ENCODE data around the gene ZFYVE21. TPM values are rescaled to one million over a fixed set of nuclear protein-coding genes. Genes with fewer than 3 reads are reported as not detected.
A peak's percentile ranks its signal among the peaks of the same experiment; 100 is the strongest.

Gene ZFYVE21
- total RNA-seq, 1 experiment from 2014 or later: 28.4 TPM

DNA sequence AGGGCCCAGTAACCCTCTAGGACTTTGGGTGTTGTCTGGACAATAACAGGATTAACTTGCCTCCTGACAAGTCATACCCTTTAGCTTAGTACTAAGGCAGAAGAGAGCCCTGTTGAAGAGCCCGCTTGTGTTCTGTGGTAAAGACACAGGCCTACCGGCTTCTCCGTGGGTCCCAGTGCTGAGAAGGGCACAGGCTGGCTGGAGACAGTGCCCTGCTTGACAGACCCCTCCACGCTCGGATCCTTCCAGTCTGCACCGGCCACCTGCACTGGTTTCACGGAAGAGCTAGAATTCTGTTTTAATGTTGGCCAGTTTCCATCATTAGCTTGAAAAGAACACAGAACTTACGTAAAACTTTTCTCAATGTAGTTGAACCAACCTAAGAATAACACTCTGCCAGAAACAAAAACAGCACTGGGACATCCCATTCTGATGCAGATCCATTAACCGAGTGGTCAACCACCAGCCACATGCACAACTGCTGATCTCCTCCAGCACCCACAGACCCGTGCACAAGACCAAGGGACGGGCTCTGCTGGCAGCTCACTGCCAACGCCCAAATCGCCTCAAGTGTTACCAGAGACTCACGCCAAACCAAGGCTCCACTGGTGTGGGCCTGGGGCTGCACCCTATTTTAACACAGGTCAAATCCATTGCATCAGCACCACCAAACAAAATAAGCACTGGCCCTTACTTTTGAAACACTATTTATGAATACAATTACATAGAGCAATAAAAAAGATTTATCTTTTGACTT lies 27.1 kb downstream of the ZFYVE21 start:
- no peak overlapping the region for H3K27ac ChIP-seq (ENCODE audit: low read length)
- no peak overlapping the region for H3K9ac ChIP-seq (ENCODE audit: low read length)
- H3K4me3 ChIP-seq (ENCODE audit: low read length): no peak overlapping the region
- H3K9me2 ChIP-seq (replicated peaks; ENCODE audit: insufficient read depth, low read length): no peaks in the 10 kb centered on the region
- no peaks in the 10 kb centered on the region for H3K9me3 ChIP-seq (ENCODE audit: low read length)
- no peaks in the 10 kb centered on the region for H3K79me2 ChIP-seq (ENCODE audit: low read length)
- no peaks in the 10 kb centered on the region for H3K27me3 ChIP-seq (ENCODE audit: low read length)
- peaks cover 5% of the 10 kb centered on the region; the same call in 1 of the 2 replicates for H4K20me1 ChIP-seq (ENCODE audit: insufficient read depth, low read depth, low read length)
- no peak for DNase-seq
- H3K36me3 ChIP-seq (ENCODE audit: insufficient read depth, low read length): no peaks in the 10 kb centered on the region
- no peak overlapping the region for H3K4me2 ChIP-seq (ENCODE audit: low read depth, low read length, poor library complexity, severe bottlenecking)
- H2AFZ ChIP-seq (ENCODE audit: low read length): no peak overlapping the region
- H3K4me1 ChIP-seq (ENCODE audit: low read length): no peaks in the 10 kb centered on the region

DNA sequence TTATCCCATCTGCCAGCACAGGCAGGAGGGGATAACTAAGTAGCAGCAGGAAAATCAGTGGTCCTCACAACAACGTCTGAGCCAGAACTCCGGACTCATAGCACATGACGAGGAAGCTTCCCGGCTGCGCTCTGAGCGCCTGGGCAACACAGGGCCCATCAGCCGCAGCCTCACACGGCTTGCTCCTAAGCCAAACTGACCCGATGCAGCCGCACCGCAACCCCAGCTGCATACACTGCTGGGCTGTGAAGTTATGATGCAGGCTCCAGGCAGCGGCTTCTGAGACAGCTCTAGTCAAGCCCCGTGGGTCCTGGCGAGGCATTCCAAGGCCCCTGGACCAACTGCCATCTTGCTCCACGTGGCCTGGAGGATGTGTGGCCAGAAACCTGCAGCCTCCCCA lies 28.1 kb downstream of the ZFYVE21 start:
- Histone ChIP-seq H3K4me1 (ENCODE audit: low read length) (no peaks in the 10 kb centered on the region), H3K27me3 (ENCODE audit: low read length) (no peaks in the 10 kb centered on the region)

DNA sequence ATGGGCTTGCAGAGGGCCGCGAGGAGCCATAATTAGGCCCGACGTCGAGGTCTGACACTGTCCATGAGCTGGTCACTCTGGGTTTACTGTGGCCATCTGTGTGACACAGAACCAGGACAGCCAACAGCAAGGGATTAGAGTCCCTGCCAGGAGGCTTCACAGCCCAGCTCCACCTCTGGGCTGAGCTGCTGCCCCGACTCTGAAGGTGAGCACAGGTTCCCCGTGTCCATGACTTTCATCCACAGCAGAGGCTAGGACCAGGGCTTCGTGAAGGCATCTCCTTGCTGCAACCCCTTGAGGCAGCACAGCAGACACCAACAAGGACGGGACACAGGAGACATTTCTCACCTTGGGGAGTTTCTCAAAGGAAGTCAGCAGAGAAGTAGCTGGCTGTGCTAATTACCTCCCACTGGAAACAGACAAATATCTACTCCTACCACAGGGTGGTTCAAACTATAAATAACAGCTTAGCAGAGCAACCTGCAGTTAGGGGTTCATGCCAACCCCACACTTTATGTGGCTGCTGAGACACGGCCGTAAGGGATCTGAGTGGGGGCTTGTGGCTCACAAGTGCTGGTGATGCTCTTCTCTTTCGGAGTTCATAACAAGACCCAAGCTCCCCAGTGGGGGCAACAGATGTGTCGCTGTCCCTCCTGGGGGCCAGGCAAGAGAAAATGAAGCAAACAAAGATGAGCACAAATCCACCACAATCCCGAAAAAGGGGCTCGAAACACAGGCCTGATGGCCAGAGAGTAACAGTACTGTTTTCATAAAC lies 29.2 kb downstream of the ZFYVE21 start:
- Histone ChIP-seq H2AFZ (ENCODE audit: low read length) (no peak overlapping the region), H3K79me2 (ENCODE audit: low read length) (no peaks in the 10 kb centered on the region), H3K27ac (ENCODE audit: low read length) (no peak overlapping the region), H3K4me2 (ENCODE audit: low read depth, low read length, poor library complexity, severe bottlenecking) (no peak overlapping the region), H3K27me3 (ENCODE audit: low read length) (no peaks in the 10 kb centered on the region), H3K4me3 (ENCODE audit: low read length) (no peak overlapping the region), H3K9me2 (replicated peaks; ENCODE audit: insufficient read depth, low read length) (no peaks in the 10 kb centered on the region), H3K9ac (ENCODE audit: low read length) (no peak overlapping the region), H3K4me1 (ENCODE audit: low read length) (no peaks in the 10 kb centered on the region), H3K36me3 (ENCODE audit: insufficient read depth, low read length) (no peaks in the 10 kb centered on the region), H3K9me3 (ENCODE audit: low read length) (no peaks in the 10 kb centered on the region), H4K20me1 (ENCODE audit: insufficient read depth, low read depth, low read length) (no peaks in the 10 kb centered on the region)
- DNase-seq: no peak

More for the DNA sequence above, 28.1 kb downstream of the ZFYVE21 start:
- no peak for DNase-seq
- Histone ChIP-seq H3K9ac (ENCODE audit: low read length) (no peak overlapping the region), H4K20me1 (ENCODE audit: insufficient read depth, low read depth, low read length) (no peaks in the 10 kb centered on the region), H2AFZ (ENCODE audit: low read length) (no peak overlapping the region), H3K9me2 (replicated peaks; ENCODE audit: insufficient read depth, low read length) (no peaks in the 10 kb centered on the region), H3K79me2 (ENCODE audit: low read length) (no peaks in the 10 kb centered on the region), H3K4me2 (ENCODE audit: low read depth, low read length, poor library complexity, severe bottlenecking) (no peak overlapping the region), H3K9me3 (ENCODE audit: low read length) (no peaks in the 10 kb centered on the region), H3K36me3 (ENCODE audit: insufficient read depth, low read length) (no peaks in the 10 kb centered on the region), H3K4me3 (ENCODE audit: low read length) (no peak overlapping the region), H3K27ac (ENCODE audit: low read length) (no peak overlapping the region)

DNA sequence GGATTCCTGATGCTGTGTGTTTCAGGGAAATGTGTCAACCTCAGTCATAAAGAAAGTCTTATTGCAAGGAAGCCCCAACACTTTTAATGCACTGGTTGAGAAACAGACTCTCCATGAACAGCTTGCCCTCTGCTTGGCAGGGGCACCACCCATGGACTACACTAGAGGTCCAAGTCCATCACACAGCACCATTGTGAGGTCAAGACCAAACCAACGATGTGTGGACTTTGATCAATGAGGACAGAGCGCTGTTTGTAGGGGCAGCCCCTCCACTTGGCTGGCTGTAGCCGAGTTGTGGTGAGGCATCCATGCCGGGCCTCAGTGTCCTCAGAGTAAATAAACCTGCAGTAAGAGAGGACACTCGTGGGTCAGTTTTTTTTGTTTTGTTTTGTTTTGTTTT lies 29.8 kb downstream of the ZFYVE21 start:
- H3K79me2 ChIP-seq (ENCODE audit: low read length): no peaks in the 10 kb centered on the region
- H3K9me2 ChIP-seq (replicated peaks; ENCODE audit: insufficient read depth, low read length): no peaks in the 10 kb centered on the region
- no peaks in the 10 kb centered on the region for H3K36me3 ChIP-seq (ENCODE audit: insufficient read depth, low read length)
- no peaks in the 10 kb centered on the region for H4K20me1 ChIP-seq (ENCODE audit: insufficient read depth, low read depth, low read length)
- H3K4me1 ChIP-seq (ENCODE audit: low read length): no peaks in the 10 kb centered on the region
- no peak overlapping the region for H3K9ac ChIP-seq (ENCODE audit: low read length)
- no peak overlapping the region for H3K4me3 ChIP-seq (ENCODE audit: low read length)
- H3K27ac ChIP-seq (ENCODE audit: low read length): no peak overlapping the region
- DNase-seq: no peak
- H3K4me2 ChIP-seq (ENCODE audit: low read depth, low read length, poor library complexity, severe bottlenecking): no peak overlapping the region
- no peaks in the 10 kb centered on the region for H3K27me3 ChIP-seq (ENCODE audit: low read length)
- H2AFZ ChIP-seq (ENCODE audit: low read length): no peak overlapping the region
- no peaks in the 10 kb centered on the region for H3K9me3 ChIP-seq (ENCODE audit: low read length)

DNA sequence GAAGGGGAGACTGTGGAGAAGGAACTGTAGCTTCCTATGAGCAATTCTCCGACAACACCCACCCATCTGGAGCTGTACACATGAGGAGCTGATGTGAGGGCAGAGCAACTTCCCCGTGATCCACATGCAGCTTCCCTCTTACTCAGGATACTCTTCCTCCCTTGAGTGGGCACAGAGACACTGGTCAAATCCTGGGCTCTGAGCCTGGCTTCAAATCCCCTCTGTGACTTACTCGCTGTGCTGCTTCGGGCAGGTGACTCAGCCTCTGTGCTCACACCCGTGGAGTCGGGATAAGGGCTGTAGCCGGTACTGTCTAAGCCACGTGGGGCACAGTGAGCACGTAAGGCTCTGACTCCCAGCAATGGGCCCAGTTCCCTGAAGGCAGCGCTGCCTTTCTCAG lies 31.1 kb downstream of the ZFYVE21 start:
- Histone ChIP-seq H3K27ac (ENCODE audit: low read length) (no peak overlapping the region), H3K4me2 (ENCODE audit: low read depth, low read length, poor library complexity, severe bottlenecking) (no peak overlapping the region), H4K20me1 (ENCODE audit: insufficient read depth, low read depth, low read length) (no peaks in the 10 kb centered on the region), H3K27me3 (ENCODE audit: low read length) (no peaks in the 10 kb centered on the region), H3K79me2 (ENCODE audit: low read length) (no peaks in the 10 kb centered on the region), H3K9me2 (replicated peaks; ENCODE audit: insufficient read depth, low read length) (no peaks in the 10 kb centered on the region), H3K36me3 (ENCODE audit: insufficient read depth, low read length) (no peaks in the 10 kb centered on the region), H3K9ac (ENCODE audit: low read length) (no peak overlapping the region), H3K9me3 (ENCODE audit: low read length) (no peaks in the 10 kb centered on the region), H3K4me3 (ENCODE audit: low read length) (no peak overlapping the region), H2AFZ (ENCODE audit: low read length) (no peak overlapping the region), H3K4me1 (ENCODE audit: low read length) (no peaks in the 10 kb centered on the region)
- DNase-seq: no peak

DNA sequence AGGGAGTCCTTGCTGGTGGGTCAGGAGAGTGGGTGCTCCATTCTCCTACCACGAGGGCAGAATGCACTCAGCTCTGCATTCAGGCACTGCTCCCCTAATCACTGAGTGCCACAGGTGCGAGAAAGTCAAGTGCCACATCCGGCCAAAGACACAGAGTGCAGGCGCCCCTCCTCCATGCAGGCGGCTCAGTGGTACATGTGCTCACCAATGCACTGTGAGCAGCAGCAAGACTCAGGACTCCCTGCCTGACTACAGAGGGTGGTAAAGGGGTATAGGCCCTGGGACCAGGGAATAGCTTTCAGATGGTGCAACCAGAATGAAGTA lies 32.9 kb downstream of the ZFYVE21 start:
- Histone ChIP-seq H2AFZ (ENCODE audit: low read length) (no peak overlapping the region), H3K36me3 (ENCODE audit: insufficient read depth, low read length) (no peaks in the 10 kb centered on the region), H3K4me2 (ENCODE audit: low read depth, low read length, poor library complexity, severe bottlenecking) (no peak overlapping the region), H3K9ac (ENCODE audit: low read length) (no peak overlapping the region), H3K9me3 (ENCODE audit: low read length) (no peaks in the 10 kb centered on the region), H3K4me1 (ENCODE audit: low read length) (no peaks in the 10 kb centered on the region), H3K4me3 (ENCODE audit: low read length) (no peak overlapping the region), H3K27me3 (ENCODE audit: low read length) (no peaks in the 10 kb centered on the region), H4K20me1 (ENCODE audit: insufficient read depth, low read depth, low read length) (no peaks in the 10 kb centered on the region), H3K9me2 (replicated peaks; ENCODE audit: insufficient read depth, low read length) (no peaks in the 10 kb centered on the region), H3K27ac (ENCODE audit: low read length) (no peak overlapping the region), H3K79me2 (ENCODE audit: low read length) (no peaks in the 10 kb centered on the region)
- DNase-seq: no peak

DNA sequence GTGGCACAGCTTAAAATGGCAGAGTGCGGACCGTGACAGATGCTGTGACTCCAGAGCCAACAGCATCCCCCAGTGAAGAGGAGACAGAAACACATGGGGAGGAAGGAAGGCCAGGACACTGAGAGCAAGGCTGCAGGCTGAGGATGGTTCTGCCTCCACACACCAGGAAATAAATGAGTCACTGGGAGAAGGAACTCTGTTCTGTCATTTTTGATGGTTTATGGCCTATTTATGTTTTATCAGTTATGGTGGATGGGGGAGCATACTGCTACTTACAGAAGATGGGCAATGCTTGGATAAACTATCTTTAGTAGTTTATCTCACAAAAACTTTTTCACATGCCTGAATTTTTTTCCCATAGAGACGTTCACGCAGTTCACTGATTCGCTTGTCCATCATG lies 33.8 kb downstream of the ZFYVE21 start:
- Histone ChIP-seq H3K4me2 (ENCODE audit: low read depth, low read length, poor library complexity, severe bottlenecking) (no peak overlapping the region), H2AFZ (ENCODE audit: low read length) (no peak overlapping the region)

DNA sequence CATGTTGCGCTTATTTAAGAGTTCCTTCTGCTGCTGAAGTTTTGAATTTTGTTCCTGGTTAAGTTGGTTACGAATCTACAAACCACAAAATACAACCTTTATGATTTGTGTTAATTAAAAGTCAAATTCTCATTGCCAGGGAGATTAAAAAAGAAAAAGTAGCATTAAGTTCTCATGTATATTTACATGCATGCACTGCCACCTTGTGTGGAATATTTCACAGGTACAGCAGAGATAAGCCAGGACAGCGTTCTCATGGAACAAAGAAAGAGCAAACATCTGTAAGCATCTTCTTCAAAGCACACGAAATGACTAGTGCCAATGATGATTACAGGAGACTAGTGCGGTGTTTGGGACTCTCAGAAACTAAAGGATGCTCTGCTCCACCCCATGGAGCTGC lies 34.2 kb downstream of the ZFYVE21 start:
- Histone ChIP-seq H3K36me3 (ENCODE audit: insufficient read depth, low read length) (no peaks in the 10 kb centered on the region), H3K4me1 (ENCODE audit: low read length) (no peaks in the 10 kb centered on the region), H3K9me2 (replicated peaks; ENCODE audit: insufficient read depth, low read length) (no peaks in the 10 kb centered on the region), H3K79me2 (ENCODE audit: low read length) (no peaks in the 10 kb centered on the region), H2AFZ (ENCODE audit: low read length) (no peak overlapping the region), H3K9me3 (ENCODE audit: low read length) (no peaks in the 10 kb centered on the region), H3K9ac (ENCODE audit: low read length) (no peak overlapping the region), H3K4me2 (ENCODE audit: low read depth, low read length, poor library complexity, severe bottlenecking) (no peak overlapping the region), H3K27ac (ENCODE audit: low read length) (no peak overlapping the region), H4K20me1 (ENCODE audit: insufficient read depth, low read depth, low read length) (no peaks in the 10 kb centered on the region), H3K4me3 (ENCODE audit: low read length) (no peak overlapping the region), H3K27me3 (ENCODE audit: low read length) (no peaks in the 10 kb centered on the region)
- DNase-seq: peak; percentile 57

More for the DNA sequence above, 33.8 kb downstream of the ZFYVE21 start:
- H3K9ac ChIP-seq (ENCODE audit: low read length): no peak overlapping the region
- no peak for DNase-seq
- no peaks in the 10 kb centered on the region for H3K79me2 ChIP-seq (ENCODE audit: low read length)
- H3K27me3 ChIP-seq (ENCODE audit: low read length): no peaks in the 10 kb centered on the region
- H3K27ac ChIP-seq (ENCODE audit: low read length): no peak overlapping the region
- H4K20me1 ChIP-seq (ENCODE audit: insufficient read depth, low read depth, low read length): no peaks in the 10 kb centered on the region
- no peaks in the 10 kb centered on the region for H3K9me2 ChIP-seq (replicated peaks; ENCODE audit: insufficient read depth, low read length)
- no peak overlapping the region for H3K4me3 ChIP-seq (ENCODE audit: low read length)
- H3K4me1 ChIP-seq (ENCODE audit: low read length): no peaks in the 10 kb centered on the region
- no peaks in the 10 kb centered on the region for H3K36me3 ChIP-seq (ENCODE audit: insufficient read depth, low read length)
- H3K9me3 ChIP-seq (ENCODE audit: low read length): no peaks in the 10 kb centered on the region
